ENCODE results near the gene HOXA6. TPM values are rescaled to one million over a fixed set of nuclear protein-coding genes. Genes with fewer than 3 reads are reported as not detected.

HOXA6 gene
- total and polyA plus RNA-seq, 2 donors from 2014 or later = 1.1 to 22.0 TPM

DNA sequence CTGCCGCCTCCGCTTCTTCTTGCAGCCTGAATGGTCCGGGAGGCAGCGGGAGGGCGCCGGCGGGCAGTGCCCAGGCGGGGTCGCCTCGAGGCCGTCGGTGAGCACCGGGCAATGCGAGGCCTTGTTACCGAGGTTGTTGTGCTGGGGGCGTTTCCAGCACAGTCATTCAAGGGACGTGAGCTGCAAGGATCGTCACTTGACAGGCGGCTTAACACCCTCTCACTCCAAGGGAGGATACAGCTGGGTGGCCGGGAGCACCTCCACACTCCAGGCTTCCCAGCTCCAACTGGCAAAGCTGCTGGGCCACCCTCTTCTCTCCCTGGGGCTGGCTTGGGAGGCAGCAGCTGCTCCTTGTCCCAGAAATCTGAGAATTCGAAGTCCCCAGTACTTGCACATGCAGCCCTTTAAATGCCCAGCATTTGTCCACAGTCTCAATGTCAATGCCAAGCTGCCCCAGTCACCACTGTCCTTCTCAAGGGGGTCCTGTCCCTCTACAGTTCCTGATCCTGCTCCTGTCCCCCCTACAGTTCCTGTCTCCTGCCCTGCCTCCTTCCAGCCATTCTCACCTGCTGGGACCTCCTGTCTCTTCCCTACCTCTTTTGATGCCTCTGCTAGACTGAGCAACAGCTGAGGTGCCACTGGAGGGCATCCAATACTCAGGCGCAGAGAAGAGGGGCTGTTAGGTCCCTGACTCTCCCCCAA lies 41.9 kb upstream of the HOXA6 start:
- TF ChIP-seq, protein P1, sequence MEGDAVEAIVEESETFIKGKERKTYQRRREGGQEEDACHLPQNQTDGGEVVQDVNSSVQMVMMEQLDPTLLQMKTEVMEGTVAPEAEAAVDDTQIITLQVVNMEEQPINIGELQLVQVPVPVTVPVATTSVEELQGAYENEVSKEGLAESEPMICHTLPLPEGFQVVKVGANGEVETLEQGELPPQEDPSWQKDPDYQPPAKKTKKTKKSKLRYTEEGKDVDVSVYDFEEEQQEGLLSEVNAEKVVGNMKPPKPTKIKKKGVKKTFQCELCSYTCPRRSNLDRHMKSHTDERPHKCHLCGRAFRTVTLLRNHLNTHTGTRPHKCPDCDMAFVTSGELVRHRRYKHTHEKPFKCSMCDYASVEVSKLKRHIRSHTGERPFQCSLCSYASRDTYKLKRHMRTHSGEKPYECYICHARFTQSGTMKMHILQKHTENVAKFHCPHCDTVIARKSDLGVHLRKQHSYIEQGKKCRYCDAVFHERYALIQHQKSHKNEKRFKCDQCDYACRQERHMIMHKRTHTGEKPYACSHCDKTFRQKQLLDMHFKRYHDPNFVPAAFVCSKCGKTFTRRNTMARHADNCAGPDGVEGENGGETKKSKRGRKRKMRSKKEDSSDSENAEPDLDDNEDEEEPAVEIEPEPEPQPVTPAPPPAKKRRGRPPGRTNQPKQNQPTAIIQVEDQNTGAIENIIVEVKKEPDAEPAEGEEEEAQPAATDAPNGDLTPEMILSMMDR (IDR thresholded peaks at IDR 0.05; ENCODE audit: borderline replicate concordance, extremely low read depth, insufficient read depth) = no peak
- no peak for FAIRE-seq

DNA sequence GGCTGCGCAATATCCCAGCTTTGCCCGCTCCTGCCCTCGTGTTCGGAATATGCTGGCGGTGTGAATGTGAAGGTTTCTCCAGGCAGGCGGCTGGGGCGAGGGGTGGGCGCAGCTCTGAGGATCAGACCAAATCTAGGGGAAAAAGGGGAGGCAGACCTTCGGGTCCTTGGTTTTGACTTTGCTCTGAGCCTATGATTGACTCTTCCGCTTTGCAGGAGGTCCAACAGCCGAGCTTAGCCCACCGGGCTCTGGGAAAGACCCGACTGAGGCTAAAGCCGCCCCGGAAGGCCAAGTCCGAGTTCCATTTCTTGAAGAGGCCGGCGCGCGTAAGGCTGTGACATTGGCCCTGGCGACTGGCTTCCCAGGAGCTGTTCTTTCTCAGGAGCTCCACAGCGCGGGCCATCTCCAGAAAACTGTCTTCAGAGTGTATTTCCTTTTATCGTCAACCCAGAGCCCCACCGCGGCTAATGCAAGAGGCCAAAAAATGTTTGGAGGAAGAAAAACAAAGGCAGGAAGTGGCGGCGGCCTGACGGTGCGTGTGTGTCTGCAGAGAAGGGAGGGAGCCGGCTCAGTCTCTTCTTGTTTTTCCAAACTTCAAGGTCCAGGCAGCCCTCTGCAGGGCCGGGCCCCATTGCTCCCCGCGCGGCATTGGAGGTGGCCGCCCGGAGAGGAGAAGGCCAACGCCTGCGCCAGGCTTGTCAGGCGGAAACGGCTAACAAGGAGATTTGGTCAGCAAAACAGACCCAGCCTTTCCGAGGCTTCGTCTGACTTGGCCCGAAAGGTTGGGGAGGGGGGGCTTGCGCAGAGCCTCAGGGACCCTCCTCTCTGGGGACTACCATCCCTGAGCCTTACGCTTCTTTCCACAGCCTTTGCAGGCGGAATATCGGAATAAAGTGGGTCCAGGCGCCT lies 41.1 kb upstream of the HOXA6 start:
- FAIRE-seq = no peak

More for the DNA sequence above, 41.9 kb upstream of the HOXA6 start:
- Histone ChIP-seq H3K27me3 (ENCODE audit: control insufficient read depth, insufficient read depth, low read length) (peaks cover 28% of the 10 kb centered on the region), H3K27ac (ENCODE audit: low read depth in 2 of 2, low read length in 2 of 2) (peak overlapping the region in 1 of 2 donors; percentile 59), H3K36me3 (ENCODE audit: control insufficient read depth in 2 of 3, insufficient read depth in 3 of 3, low read length in 3 of 3) (no peaks in the 10 kb centered on the region), H3K9ac (ENCODE audit: low read length in 3 of 3) (no peak overlapping the region), H3K9me3 (ENCODE audit: control insufficient read depth in 2 of 3, insufficient read depth in 1 of 3, low read length in 3 of 3) (no peaks in the 10 kb centered on the region), H3K4me1 (ENCODE audit: control insufficient read depth in 2 of 3, insufficient read depth in 2 of 3, low read depth in 1 of 3, low read length in 3 of 3) (peaks cover 0 to 4% (median 0%) of the 10 kb centered on the region in 3 donors), H3K4me3 (ENCODE audit: low read length in 3 of 3) (peak overlapping the region in 1 of 3 donors; percentile 36)
- intact Hi-C loops (cut with DNase I) = no loop called here
- DNase-seq = peak; percentile 78 to 94 (median 92)

DNA sequence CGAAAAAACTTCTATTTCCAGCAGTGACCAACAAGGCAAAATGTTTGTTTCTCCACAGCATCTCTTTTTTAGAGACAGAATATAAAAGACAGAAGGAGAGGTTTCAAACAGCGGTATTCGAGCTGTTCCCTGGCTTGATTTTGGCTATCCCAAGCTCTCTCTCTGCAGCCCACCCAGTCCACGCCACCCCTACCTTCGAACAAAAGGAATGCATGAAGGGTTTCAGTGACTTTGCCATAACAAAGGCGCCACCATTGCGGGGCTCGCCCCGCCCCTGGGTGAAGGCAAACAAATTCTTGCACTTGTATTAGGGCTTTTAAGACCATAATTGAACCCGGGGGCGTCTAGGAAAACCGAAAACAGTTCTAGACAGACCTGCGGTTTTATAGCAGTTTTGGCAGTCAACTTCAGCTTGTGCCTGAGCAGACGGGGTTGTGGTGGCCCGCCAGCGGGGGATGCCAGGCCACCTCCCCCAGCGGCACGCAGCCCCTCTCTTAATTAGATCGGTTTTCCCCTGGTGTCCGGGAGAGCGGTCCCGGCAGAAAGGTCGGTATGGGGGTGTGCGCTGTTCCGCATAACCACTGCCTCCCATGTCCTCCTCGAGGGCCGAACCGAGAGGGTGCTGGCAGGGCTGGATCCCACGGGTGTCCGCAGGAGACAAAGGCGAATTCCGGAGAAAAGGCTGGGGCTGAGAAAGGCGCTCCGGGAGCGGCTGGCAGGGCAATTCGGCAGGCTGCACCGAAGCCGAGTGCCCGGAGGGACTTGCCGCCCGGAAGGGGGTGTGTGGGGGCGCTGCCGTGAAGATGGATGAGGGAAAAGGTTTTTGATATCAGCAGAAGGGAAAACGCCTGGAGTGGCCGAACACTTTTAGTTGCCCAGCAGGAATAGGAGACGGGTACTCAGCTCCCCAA lies 40.2 kb upstream of the HOXA6 start:
- H3K9ac ChIP-seq (ENCODE audit: low read length in 3 of 3) = peak overlapping the region; percentile 17 to 74 (median 34)
- H3K36me3 ChIP-seq (ENCODE audit: control insufficient read depth in 2 of 3, insufficient read depth in 3 of 3, low read length in 3 of 3) = no peaks in the 10 kb centered on the region
- no peaks in the 10 kb centered on the region for H3K9me3 ChIP-seq (ENCODE audit: control insufficient read depth in 2 of 3, insufficient read depth in 1 of 3, low read length in 3 of 3)
- TF ChIP-seq, protein P1 (IDR thresholded peaks at IDR 0.05; ENCODE audit: borderline replicate concordance, extremely low read depth, insufficient read depth) = no peak
- FAIRE-seq (no peak), DNase-seq (peak; percentile 69 to 85 (median 76))
- H3K4me3 ChIP-seq (ENCODE audit: low read length in 3 of 3) = peak overlapping the region; percentile 10 to 54 (median 43)
- H3K4me1 ChIP-seq (ENCODE audit: control insufficient read depth in 2 of 3, insufficient read depth in 2 of 3, low read depth in 1 of 3, low read length in 3 of 3) = peaks cover 0 to 4% (median 0%) of the 10 kb centered on the region in 3 donors
- H3K27me3 ChIP-seq (ENCODE audit: control insufficient read depth, insufficient read depth, low read length) = peaks cover 15% of the 10 kb centered on the region
- intact Hi-C loops (cut with DNase I) = no loop called here
- peak overlapping the region; percentile 59 to 71 for H3K27ac ChIP-seq (ENCODE audit: low read depth in 2 of 2, low read length in 2 of 2)

More for the DNA sequence above, 41.1 kb upstream of the HOXA6 start:
- H3K9ac ChIP-seq (ENCODE audit: low read length in 3 of 3) = peak overlapping the region; percentile 17 to 34 (median 33)
- H3K27me3 ChIP-seq (ENCODE audit: control insufficient read depth, insufficient read depth, low read length) = peaks cover 19% of the 10 kb centered on the region
- peak overlapping the region; percentile 10 to 54 (median 43) for H3K4me3 ChIP-seq (ENCODE audit: low read length in 3 of 3)
- peak; percentile 57 to 82 (median 75) for DNase-seq
- H3K4me1 ChIP-seq (ENCODE audit: control insufficient read depth in 2 of 3, insufficient read depth in 2 of 3, low read depth in 1 of 3, low read length in 3 of 3) = peaks cover 0 to 4% (median 0%) of the 10 kb centered on the region in 3 donors
- TF ChIP-seq, protein P1 (IDR thresholded peaks at IDR 0.05; ENCODE audit: borderline replicate concordance, extremely low read depth, insufficient read depth) = no peak
- H3K36me3 ChIP-seq (ENCODE audit: control insufficient read depth in 2 of 3, insufficient read depth in 3 of 3, low read length in 3 of 3) = no peaks in the 10 kb centered on the region
- intact Hi-C loops (cut with DNase I) = no loop called here
- no peaks in the 10 kb centered on the region for H3K9me3 ChIP-seq (ENCODE audit: control insufficient read depth in 2 of 3, insufficient read depth in 1 of 3, low read length in 3 of 3)
- H3K27ac ChIP-seq (ENCODE audit: low read depth in 2 of 2, low read length in 2 of 2) = peak overlapping the region; percentile 59 to 71

All from kidney (tissue), 14 donors.